Renal pelvis (tissue), 4 donors: ENCODE data around the gene EPHB1. TPM values are rescaled to one million over a fixed set of nuclear protein-coding genes. Genes with fewer than 3 reads are reported as not detected.
A peak's percentile ranks its signal among the peaks of the same experiment; 100 is the strongest.

Experiments
- DNase-seq: peaks from one replicate; pipeline ENCODE4 v3.0.0-alpha.2; 2013
- polyA plus RNA-seq, 3 donors: library from polyadenylated mRNA; unstranded; fragments of 120-200 nt; gene quantifications; one replicate each; pipeline ENCODE4 v1.2.1, GENCODE V29; 2013; ENCODE audit not compliant: insufficient read length in 3 of 3

Gene EPHB1
- polyA plus RNA-seq, 3 donors, result 5.2 to 6.0 (median 5.9) TPM

GRCh38 chr3:134846084-134846483 lies 51.0 kb downstream of the EPHB1 start:
- DNase-seq, result no peak

GRCh38 chr3:134846911-134847317 lies 51.9 kb downstream of the EPHB1 start:
- DNase-seq, result peak; percentile 55

GRCh38 chr3:134847349-134847748 lies 52.3 kb downstream of the EPHB1 start:
- no peak for DNase-seq

GRCh38 chr3:134849561-134849960 lies 54.5 kb downstream of the EPHB1 start:
- DNase-seq, result no peak

- no peak for DNase-seq
Measured at GRCh38 chr3:134850761-134851160, 55.7 kb downstream of the EPHB1 start.

GRCh38 chr3:134852132-134852531 lies 57.1 kb downstream of the EPHB1 start:
- no peak for DNase-seq

- DNase-seq, result no peak
Measured at GRCh38 chr3:134852893-134853351, 57.9 kb downstream of the EPHB1 start.

GRCh38 chr3:134854254-134854653 lies 59.2 kb downstream of the EPHB1 start:
- DNase-seq, result no peak

- DNase-seq, result no peak
Measured at GRCh38 chr3:134857356-134857755, 62.3 kb downstream of the EPHB1 start.

- no peak for DNase-seq
Measured at GRCh38 chr3:134857776-134858362, 62.8 kb downstream of the EPHB1 start.

GRCh38 chr3:134858441-134859035 lies 63.5 kb downstream of the EPHB1 start:
- no peak for DNase-seq

GRCh38 chr3:134859341-134859740 lies 64.3 kb downstream of the EPHB1 start:
- DNase-seq, result no peak

- no peak for DNase-seq
Measured at GRCh38 chr3:134860141-134860540, 65.1 kb downstream of the EPHB1 start.

GRCh38 chr3:134863915-134864314 lies 68.9 kb downstream of the EPHB1 start:
- DNase-seq, result no peak

- no peak for DNase-seq
Measured at GRCh38 chr3:134864636-134865035, 69.6 kb downstream of the EPHB1 start.

- no peak for DNase-seq
Measured at GRCh38 chr3:134867277-134867676, 72.2 kb downstream of the EPHB1 start.

GRCh38 chr3:134869153-134869726 lies 74.2 kb downstream of the EPHB1 start:
- no peak for DNase-seq

GRCh38 chr3:134871818-134872217 lies 76.8 kb downstream of the EPHB1 start:
- no peak for DNase-seq

GRCh38 chr3:134872440-134873388 lies 77.7 kb downstream of the EPHB1 start:
- DNase-seq, result no peak

- DNase-seq, result no peak
Measured at GRCh38 chr3:134873789-134874188, 78.7 kb downstream of the EPHB1 start.

- no peak for DNase-seq
Measured at GRCh38 chr3:134874737-134875413, 79.8 kb downstream of the EPHB1 start.

- no peak for DNase-seq
Measured at GRCh38 chr3:134876836-134877235, 81.8 kb downstream of the EPHB1 start.
